Anterior cingulate cortex (tissue), 58 donors: ENCODE results near the gene RPL5.

Experiments used
- DNase-seq, 58 donors: peaks; one replicate each; lab custom pipeline; 2025; lab: John Stamatoyannopoulos, UW

RPL5 gene

DNA sequence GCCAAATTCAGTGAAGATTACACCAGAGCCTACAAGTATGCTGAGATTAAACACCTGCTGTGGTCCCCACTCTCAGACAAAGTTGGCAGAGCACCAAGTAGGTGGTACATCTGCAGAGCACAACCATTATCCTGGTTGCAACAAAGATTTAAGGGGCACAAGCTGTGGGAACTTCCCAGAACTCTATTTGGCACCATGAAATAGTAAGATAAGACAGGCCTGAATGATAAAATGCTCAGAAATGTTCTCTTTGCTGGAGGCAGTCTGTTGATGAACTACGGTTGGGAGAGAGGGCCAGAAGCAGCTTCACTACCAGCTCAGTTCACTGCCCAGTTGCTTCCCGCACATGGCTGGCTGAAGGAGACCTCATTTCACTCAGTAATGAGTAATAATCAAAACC is 19.9 kb downstream of the RPL5 start:
- DNase-seq: no peak

DNA sequence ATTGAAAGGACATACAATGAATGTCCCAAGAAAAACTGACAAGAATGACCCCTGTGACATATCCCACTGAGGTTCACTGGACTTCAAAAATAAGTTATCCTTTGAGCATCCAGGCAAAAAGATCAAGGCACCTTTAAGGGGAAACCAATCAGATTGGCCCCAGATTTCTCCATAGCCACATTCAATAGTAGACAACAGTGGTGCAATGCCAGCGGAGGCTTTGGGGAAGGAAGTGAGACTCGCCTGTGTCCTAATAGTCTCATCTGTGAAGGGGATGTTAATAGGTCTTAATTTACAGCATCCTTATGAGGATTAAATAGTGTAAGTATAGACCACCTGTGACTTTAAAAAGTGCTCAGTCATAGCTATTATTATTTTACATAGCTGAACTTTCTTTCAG is 21.5 kb downstream of the RPL5 start:
- DNase-seq: no peak

DNA sequence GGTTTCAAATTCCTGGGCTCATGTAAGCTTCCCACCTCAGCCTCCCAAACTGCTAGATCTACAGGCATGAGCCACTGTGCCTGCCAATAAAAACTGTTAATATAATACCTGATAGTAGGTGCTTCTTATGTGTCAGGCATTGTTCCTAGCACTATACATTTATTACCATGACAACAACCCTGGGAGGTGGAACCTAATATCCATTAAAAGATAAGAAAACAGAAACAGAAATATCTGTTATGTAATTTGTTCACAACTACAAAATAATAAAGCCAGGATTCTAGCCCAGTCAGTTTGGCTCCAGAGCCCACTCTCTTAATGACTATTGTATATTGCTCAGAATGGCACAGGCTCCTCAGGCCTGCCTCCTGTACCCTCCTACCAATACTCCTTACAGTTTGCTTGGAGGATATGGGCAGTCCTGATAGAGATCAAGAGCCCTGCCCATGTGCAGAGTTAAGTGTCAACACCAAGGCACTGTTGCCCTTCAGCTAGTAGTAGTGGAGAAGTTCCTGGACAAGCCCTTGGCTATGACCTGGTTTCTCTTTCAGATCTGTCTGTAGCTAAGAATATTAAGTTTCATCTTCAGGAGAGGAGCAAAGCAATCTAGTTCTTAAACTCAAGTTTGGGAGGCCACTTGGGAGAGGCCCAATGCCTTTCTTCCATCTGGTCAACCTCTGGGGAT is 22.4 kb downstream of the RPL5 start:
- no peak for DNase-seq

DNA sequence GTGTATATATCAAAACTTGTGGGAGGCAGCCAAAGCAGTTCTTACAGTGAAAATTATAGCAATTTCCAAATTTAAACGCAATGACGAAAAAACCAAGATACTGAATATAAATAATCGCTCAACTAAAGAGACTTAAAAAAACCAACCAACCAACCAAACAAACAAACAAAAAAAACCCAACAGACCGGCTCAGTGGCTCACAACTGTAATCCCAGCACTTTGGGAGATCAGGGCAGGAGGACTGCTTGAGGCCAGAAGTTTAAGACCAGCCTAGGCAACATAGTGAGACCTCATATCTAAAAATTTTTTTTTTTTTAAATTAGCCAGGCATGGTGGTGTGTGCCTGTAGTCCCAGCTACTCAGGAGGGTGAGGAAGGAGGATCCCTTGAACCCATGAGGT is 23.4 kb downstream of the RPL5 start:
- DNase-seq: no peak

DNA sequence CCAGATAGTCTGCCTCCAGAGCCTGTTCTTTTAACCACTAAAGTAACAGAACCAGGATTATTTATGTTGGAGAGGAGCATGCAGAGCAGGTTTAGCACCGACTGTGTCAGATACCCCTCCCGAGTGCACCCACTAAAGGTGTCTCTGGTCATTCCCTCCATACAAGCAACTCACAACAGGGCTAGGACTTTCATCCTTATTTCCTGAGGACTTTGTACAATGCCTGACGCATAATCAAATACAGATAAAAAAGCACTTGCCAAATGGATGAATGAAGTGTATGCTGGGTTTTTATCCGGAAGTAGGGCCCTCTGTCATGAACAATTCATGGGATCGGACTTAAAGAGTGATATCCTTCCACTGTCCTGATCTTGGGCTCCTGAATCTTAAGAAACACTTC is 26.0 kb downstream of the RPL5 start:
- DNase-seq: no peak

DNA sequence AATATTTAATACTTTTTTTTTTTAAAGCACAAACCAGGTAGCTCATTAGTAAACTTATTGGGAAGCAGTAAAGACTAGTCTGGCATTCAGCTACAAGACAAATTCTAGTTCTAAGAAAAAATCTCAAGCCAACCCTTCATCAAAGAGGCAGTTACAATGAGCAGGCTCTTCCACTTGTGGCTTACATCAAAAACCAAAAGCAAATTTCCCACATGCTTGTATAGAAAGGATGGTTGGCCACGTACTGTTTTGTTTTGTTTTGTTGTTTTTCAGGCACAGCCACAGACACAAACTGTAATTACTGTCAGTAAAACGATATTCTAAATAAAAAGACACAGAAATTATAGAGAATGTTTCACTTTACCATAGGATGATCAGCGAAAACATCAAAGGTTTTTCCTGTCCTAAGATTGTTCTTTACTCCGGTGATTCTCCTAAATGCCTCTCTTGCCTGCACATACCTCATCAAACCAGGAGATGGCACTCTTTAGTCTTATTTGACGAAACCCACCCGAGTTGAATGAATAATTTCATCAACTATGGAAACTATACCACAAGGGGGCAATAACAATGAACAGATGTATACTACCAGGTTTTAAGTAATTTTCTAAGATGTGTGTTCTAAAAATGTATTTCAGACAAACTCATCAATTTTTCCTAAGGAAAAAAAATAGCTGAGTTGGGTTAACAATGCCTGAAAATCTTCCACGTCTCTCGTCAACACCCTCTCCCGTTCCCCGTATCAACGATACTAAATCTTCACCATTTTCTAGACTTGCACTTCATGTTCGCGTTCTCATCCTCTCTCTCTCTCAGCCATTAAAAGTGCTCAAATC is 26.9 kb downstream of the RPL5 start:
- DNase-seq: peak in 31 of 58 donors; percentile 5 to 86 (median 33)

DNA sequence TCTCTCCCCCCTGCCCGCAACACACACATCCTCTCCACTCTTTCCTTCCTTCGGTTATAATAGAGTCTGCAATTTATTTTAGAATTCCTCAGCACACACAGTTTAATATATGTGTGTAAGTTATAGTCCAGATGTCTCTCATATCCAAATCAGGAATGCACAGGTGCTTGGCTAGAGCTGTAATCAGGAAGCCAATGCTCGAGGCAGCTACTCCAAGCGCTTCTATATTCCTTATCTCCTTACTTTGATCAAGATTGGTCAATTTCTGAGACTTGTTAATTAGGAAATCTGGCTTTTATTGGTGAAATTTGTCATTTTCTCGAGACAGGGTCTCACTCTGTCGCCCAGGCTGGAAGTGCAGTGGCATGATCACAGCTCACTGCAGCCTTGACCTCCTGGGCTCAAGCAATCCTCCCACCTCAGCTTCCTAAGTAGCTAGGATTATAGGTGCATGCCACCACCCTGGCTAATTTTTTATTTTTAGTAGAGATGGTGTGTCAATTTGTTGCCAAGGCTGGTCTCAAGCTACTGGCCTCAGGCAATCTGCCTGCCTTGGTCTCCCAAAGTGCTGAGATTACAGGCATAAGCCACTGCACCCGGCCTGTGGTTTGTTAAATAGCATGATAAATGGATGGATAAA is 27.7 kb downstream of the RPL5 start:
- DNase-seq: peak in 2 of 58 donors; percentile 11 to 14

DNA sequence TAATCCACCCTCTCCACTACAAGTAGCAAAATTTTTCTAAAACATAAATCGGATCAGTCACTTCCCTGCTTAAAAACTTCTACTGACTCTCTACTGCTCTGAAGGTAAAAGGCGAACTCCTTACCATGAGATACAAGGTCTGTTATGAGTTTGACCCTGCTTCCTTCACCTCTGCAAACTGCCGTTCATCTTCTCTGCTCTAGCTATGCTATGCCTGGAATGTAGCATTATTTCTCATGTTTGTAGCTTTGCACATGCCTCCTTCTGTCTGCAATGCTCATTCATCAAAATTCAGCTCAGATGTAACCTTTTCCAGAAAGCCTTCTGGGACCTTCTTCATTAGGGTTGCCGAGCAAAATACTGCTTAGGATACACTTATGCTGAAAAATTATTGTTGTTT is 30.8 kb downstream of the RPL5 start:
- no peak for DNase-seq

DNA sequence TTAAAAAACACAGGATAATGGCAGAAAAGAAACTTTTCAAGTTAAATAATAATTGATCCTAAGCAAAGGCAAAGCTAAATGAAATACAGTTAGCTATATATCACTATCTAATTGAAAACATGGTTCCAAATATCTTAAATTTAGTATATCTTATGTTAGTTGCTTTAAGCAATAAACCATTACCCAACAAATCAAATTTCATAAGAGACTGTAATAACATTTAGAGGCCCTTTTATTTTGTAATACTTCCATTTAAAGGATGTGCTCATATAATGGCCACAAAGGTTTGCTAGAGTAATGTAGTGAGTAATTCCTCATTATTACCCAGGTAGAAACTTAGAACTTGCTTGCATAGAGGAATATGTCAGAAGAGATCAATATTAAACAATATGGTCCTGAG is 32.3 kb downstream of the RPL5 start:
- DNase-seq: no peak

DNA sequence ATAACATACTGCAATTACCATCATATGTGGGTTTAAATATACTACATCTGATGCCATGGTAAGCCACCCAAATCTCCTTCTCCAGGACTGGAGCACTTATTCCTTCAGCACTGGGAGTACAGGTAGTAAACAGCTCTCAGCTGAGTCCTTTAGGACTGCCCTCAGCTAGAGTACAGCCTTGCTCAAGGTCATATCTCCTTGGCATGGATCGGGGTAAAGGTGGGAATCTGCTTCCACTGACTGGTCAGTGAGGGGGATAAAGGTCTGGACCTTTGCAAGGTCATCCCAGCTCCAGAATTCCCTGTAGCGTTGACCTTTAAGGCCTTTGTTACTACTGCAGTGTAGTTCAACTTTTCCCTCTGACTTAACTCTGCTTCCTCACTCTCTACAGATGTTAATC is 38.8 kb downstream of the RPL5 start:
- no peak for DNase-seq

DNA sequence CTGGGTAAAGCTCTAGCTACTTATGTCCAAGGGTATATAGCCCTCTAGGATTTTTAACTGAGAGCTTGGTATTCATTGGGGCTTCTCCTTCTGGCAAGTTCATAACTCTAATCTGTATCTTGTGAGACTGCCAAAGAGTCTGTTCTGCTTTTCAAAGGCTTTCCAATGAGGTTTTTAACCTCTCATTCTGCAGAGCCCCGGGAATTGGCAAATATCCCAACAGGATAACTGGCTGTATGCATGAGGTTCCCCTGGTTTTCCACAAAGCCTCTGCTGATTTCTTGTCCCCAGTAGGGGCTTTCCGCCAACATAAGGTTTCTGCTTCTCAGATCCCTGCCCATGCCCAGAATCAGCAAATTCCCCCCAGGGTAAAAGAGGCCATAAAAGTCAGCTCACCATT is 40.9 kb downstream of the RPL5 start:
- peak in 26 of 58 donors; percentile 9 to 71 (median 32) for DNase-seq

DNA sequence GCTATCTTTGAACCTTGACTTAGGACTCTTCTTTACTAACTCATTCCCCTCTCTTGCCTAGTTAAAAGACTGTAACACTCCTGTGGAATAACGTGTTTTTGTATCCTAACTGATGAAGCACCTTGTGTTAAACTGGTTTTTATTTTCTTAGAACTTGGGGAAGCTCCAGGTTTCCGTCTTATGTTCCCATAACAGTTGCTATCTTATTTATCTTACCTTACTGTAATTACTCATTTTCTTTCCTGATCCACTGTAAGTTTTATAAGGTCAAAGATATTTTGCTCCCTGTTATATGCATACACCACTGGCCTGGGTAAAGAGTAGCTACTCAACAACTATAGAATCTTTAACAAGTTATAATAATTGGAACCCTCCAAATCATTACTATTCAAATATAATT is 43.1 kb downstream of the RPL5 start:
- no peak for DNase-seq

DNA sequence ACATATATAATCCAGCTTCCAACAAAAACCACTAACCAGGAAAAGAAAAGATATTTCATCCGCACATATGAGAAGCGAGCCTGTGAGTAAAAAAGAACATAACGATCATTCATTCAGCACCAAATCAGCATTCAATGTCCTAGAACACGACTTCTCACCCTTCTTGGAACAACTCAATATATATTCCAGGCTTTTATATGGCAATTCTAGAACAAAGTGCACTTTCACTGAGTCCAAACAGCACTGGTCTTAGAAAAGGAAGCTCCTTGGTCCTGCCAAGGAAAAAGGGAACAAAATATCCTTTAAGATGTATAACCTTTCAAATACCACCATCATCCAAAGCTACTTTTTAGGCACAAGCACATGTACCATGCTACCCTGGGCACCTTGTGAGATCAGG is 44.5 kb downstream of the RPL5 start:
- peak in 1 of 58 donors; percentile 19 for DNase-seq

DNA sequence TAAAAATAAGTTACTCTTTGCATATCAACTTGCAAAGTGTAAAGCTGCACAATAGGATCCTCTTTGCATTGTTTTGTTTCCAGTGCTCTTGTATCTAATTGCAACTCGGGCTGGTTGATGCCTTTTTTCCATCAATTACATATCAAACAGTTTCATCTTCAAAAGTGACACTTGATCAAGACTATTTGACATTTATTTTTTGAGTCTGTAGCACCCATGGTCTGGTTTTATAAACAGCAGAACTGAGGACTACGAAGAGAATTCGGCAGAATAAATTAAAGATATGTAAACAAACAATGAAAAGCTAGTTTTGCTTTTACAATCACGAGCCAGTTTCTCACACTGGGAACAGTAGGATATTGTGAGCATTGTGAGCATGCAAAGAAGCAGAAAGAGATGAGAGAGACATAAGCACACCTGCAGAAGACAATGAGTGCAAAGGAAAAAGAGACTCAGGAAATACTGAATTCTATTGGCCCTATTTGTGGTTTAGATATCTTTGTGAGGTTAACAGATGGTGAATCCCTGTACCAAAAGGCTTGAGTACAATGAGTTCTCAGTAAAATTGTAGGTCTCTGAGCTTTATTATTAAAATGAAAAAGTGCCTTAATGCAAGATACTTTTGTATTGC is 45.4 kb downstream of the RPL5 start:
- DNase-seq: peak in 1 of 58 donors; percentile 56

DNA sequence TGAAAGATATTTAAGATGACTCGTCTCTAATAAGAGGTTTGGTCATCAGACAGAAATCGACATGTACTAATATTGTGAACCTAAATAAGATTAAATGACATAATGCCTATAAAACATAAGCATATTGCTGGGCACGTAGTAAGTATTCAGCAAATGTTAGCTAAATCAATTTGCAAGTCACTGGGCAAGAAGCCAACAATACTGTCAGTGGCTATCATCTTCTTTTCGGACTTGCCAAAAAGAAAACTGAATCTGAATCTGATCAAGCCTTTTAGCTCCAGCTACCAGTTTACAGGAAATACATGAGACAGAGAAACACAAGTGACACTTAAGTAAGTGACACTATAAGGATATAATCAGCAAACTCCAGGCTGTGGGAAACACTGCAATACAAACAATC is 46.0 kb downstream of the RPL5 start:
- DNase-seq: peak in 3 of 58 donors; percentile 8 to 25 (median 12)

DNA sequence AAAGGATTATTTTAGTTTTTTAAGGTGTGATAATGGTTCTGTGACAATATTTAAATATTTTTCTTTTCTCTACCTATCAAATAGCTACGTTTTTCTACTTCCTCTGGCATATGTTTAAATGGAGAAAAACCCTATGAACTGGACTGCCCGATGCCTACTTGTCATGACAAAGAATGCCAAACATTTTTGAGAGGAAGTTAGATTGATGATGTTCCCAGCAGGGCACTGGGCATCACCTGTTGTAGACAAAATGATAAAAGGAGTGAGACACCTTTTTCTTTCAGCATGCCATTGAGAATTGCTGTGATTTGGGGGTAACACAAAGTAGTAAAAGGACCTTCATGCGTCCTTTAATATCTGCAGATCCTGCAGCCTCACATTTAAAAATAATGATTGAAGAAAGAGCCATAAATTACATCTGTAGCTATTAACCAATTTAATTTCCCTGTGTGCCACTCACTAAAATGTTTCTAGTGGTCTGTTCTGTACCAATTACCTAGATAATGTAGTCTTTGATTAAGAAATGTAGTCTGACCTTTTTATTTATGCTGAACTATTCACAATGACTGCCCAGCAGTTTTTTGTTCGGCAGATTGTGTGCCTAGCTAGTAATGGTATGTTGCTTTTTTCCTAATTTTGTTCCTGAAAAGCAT is 47.6 kb downstream of the RPL5 start:
- DNase-seq: no peak

DNA sequence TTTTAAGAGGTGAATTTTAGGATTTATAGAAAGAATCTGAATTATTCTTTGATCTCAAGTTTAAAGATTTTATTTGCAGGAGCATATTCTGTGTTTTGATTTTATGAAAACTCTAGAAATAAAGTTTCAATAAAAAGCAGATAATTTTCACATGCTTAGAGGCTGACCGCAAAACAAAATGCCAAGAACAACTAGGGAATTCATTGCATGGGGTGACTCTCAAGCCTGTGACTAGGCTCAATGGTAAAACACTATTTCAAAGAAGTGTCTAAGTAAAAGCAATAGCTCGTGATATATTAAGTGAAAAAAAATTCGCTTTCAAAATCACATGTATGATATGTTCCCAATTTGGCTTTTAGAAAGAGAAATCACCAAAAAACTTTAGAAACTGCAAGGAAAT is 49.6 kb downstream of the RPL5 start:
- DNase-seq: no peak

DNA sequence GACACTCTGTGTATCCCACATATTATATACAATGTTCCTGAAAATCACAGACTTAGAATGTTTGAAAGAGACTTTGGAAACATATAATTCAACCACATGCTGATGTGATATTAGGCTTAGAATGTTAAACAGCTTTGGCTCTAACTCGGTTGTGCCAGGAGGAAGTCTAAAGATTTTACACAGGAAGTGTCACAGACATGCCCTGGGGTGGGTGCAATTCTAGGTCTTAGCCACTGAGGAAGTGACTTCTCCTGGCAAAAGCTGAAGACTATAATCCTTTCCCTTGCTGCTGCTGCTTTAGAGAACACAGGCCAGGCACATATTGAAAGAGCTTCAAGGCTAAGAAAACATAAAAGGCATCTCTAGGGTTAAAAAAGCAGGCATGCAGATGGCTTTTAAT is 51.0 kb downstream of the RPL5 start:
- no peak for DNase-seq

DNA sequence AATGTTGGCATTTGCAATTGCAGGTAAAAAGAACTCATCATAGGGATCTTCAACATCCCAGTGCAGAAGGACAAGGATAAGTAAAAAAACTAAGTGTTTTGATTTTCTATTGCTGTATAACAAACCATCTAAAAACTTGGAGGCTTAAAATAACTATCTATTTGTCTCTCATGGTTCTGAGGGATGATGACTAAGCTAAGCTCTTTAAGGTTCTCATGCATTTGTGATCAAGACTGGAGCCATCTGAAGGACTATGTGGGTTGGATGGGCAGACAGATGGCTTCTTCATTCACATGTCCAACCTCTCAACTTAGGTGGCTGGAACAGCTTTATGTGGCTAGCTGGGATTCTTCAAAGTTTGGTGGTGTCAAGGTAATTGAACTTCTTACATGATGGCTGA is 51.5 kb downstream of the RPL5 start:
- DNase-seq: no peak

DNA sequence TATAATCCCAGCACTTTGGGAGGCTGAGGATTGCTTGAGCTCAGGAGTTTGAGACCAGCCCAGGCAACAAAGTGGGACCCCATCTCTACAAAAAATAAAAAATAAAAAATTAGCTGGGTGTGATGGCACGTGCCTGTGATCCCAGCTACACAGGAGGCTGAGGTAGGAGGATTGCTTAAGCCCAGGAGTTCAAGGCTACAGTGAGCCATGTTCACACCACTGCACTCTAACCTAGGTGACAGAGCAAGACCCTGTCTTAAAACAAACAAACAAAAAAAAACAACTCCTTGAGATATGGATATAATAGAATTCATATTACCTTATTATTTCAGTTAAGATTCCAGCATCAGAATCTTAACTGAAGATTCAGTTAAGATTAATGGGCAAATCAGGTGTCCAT is 52.4 kb downstream of the RPL5 start:
- DNase-seq: no peak
